Measurements from ENCODE around the gene ALAD. TPM values are rescaled to one million over a fixed set of nuclear protein-coding genes. Genes with fewer than 3 reads are reported as not detected.
"Not testable (repeated sequence)": the region's sequence is repeated elsewhere in the genome, so short reads cannot be mapped to it uniquely, and the experiment has no call there.

ALAD gene
- total RNA-seq, 1 donor from 2014 or later, result 19.4 TPM

DNA sequence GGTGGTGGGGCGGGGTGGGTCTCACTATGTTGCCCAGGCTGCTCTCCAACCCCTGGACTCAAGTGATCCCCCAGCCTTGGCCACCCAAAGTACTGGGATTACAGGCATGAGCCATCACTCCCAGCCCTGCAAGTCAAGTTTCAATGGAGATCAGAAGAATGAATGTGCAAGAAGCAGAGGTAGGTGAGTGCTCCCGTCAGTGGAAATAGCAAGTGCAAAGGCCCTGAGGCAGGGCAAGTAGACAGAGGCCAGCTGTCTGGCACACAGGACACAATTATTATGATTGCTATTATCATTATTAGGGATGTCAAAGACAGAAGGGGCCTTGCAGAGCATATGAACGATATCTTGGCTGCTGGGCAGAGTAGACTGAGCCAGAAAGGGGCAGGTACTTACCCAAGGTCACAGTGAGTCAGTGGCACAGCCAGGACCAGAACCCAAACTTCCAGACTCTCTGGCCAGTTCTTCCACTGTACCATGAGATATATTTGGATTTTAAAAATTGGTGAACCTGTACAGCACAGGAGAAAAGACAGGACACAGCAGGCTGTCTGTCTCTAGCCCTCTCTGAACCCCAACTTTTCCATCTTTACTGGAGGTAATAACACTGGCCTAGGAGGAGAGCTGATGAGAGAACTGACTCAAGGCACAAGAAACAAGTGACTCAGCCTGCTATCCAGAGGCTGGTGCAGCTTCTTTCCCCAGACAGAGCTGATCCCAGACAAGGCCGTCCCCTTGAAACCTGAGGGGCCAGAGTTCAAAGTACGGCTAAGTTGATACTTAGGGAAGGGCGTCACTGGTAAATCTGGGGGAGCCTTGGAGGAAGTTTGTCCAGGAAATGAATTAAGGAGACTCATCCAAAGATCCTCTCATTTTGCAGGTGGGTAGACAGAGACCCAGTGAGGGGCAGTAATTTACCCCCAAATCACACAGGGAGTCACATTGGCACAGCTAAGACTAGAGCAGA, 25.7 kb downstream of the ALAD start:
- no peak for DNase-seq (ENCODE audit: low read depth, low spot score)

DNA sequence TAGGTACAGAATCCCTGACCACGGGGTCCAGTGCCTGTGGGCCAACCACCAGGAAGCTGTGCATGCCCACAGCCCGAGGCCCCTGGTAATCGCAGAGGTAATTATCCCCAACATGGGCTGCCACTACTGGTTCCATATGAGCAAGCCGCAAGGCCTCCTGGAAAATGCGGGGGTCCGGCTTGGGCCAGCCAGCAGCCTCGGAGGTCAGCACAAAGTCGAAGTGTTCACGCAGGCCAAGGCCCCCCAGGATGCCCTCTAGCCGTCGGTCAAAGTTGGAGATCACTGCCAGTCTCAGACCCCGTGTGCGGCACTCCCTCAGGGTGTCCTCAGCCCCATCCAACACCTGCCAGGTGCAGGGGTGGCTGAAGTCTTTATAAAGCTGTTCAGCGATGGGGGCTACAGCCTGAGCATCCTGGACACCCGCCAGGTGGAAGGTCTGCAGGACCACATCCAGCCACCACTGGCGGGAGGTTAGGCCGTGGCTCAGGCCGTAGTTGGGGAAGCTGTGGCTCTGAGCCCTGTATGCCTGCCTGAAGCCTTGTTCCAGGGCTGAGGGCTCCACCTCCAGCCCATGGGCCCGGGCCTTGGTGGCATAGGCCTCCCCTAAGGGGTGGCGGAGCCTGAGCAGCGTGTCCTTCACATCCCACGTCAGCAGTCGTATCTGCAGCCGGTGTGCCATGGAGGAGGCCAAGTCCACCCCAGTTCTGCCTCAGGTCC, 27.2 kb downstream of the ALAD start:
- no peak for DNase-seq (ENCODE audit: low read depth, low spot score)

DNA sequence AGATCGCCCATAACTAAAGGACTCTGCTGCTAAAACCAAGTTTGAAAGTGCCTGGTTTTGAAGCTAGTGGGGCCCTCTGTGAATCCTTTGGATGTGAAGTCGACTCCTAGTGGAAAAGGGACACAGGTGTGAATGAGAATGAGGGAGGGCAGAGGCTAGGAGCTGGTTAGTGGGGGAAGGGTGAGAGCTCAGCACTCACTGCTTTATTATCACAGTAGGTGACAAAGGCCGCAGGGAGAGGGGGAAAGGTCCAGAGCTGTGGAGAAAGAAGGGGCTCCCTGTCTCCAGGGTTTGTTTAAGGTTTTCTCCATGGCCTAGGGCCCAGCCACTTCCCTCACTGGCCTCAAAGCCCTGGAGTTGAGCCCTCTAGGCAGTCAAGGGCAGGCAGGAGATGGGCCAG, 27.8 kb downstream of the ALAD start:
- no peak for DNase-seq (ENCODE audit: low read depth, low spot score)

DNA sequence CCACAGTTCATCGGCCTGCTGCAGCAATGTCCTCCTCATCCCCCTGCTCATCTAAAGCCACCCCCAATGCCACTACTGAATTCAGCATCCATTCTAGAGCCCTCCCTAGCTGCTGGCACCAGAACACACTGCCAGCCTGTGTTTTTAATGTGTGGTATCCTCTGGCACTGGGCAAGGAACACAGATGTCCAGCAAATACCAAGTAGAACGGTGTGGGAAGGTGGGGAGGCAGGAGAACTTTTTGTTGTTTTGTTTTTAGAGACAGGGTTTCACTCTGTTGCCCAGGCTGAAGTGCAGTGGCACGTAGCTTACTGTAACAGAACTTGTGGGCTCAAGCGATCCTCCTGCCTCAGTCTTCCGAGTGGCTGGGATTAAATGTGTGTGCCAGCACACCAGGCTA, 29.0 kb downstream of the ALAD start:
- DNase-seq (ENCODE audit: low read depth, low spot score), result no peak

DNA sequence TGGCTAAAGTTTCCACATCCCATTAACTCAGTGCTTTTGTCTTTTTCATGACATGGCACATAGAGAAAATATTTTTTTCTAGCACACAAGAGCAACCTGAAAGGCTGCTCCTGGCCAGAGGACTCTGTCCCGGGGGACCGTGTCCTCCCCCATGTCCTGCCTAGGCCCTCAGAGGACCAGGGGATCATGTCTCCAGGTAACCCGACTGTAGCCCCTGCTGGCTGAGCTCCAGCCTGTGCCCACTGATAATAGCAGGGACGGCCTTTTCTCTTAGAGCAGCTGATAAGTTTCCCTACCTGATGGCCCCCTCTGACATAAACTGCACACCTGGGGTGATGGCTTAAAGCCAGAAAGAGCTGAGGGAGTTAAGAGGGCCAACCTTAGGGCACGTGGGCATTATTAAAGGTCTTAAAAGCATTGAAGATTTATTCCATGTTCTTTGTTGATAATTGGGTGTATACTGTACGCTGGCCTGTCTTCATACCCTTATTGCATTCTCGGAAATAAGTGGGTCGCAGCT, 30.2 kb downstream of the ALAD start:
- DNase-seq (ENCODE audit: low read depth, low spot score), result no peak

DNA sequence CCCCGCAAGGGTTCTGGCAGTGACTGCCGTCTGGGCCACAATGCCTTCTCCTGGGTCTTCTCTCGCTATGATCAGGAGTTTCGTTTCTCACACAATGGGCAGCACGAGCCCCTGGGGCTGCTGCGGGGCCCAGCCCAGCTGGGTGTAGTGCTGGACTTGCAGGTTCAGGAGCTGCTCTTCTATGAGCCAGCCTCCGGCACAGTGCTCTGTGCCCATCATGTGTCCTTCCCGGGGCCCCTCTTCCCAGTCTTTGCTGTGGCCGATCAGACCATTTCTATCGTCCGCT, 31.3 kb downstream of the ALAD start:
- DNase-seq (ENCODE audit: low read depth, low spot score), result no peak

DNA sequence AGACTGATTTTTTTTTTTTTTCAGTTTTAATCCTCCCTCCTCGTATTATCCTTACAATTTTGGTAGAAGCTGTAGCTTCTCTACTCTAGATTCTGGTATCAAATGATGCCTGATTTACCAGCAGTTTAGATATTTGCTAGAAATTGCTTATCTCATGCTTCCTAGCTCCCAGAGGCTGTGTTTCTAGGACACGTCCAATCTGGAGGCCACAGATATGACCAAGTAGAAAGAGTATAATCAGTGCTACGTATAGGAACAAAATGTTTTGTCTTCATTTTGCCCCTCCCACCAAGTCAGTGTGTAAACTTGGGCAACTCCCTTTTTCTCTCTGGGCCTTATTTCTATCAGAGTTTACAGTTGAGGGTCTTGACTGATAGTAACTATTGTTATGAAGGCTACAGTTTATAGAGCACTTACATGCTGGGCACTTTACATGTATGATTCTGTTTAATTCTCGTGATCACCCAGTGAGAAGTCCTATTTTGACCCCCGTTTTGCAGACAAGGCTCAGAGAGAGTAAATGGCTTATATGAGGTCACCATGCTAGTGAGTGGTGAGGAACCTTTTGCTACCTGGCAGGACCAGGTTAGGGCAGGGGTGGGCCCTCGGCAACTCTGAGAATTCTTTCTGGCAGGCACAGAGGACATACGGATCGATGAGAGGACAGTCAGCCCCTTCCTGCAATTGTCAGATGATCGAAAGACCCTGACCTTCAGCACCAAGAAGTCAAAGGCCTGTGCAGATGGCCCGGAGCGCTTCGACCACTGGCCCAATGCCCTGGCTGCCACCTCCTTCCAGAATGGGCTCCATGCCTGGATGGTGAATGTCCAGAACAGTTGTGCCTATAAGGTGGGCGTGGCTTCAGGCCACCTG, 31.9 kb downstream of the ALAD start:
- DNase-seq (ENCODE audit: low read depth, low spot score), result no peak

DNA sequence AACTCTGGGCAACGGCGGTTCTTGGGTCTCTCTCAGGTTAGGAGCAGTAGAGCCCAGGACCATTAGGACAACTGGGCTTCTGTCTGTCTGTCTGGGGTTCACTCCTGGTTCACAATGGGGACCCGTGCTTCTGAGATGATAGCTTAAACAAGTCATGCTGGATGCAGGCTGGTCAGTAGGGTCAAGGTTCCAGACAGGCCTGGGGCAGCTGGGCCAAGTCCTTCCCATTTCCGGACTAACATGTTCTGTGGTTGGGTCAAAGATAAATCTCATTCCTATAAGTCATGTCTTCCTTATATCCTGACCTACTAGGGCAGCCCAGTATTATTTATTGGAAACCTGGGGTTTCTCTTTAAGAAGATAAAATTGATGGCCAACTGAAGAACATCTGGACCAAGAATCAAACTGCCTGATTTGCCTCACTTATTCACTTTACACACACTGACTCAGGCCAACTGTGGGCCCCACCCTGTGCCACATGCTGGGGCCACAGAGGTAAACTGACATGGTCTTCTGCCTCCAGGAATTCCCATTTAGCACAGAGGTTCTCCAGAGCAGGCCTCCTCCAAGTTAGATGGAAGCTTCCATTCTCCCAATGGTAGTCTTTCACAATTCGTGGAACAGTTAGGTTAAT, 32.6 kb downstream of the ALAD start:
- DNase-seq (ENCODE audit: low read depth, low spot score), result no peak

DNA sequence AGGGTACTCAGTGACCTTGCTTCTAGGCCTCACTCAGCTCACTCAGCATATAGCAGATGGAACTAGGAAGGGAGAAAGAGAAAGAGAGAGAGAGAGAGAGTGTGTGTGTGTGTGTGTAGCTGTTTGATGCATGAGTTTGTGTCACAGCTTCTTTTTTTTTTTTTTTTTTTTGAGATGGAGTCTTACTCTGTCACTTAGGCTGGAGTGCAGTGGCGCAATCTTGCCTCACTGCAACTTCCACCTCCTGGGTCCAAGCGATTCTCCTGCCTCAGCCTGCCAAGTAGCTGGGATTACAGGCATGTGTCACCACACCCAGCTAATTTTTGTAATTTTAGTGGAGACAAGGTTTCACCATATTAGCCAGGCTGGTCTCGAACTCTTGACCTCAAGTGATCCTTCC, 35.4 kb downstream of the ALAD start:
- DNase-seq (ENCODE audit: low read depth, low spot score), result not testable (repeated sequence)

DNA sequence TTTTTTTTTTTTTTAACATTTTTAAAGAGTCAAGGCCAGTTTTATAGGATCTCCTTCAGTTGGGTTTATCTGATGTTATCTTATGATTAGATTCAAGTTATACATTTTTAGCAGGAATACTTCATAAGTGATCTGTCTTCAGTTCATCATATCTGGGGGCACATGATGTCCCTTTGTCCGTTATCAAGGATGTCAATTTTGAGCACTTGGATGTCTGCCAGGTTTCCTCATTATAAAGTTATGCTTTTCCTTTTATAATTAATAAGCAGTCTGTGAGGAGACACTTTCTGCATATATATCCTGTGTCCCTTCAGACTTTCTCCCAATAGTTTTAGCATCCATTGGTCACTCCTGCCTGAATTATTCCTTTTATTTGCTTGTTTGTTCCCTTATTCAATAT, 36.1 kb downstream of the ALAD start:
- DNase-seq (ENCODE audit: low read depth, low spot score), result no peak

DNA sequence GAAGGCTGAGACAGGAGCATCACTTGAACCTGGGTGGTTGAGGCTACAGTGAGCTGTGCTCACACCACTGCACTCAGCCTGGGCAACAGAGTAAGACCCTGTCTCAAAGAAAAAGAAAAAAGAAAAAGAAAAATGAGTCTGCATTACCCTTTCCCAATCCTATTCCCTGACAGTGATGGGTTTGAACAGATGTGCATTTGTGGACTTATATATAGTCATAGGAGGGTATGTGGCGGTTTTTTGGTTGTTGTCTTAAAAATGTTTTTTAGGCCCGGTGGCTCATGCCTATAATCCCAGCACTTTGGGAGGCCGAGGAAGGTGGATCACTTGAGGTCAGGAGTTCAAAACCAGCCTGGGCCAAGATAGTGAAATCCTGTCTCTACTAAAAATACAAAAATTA, 37.7 kb downstream of the ALAD start:
- DNase-seq (ENCODE audit: low read depth, low spot score), result no peak

DNA sequence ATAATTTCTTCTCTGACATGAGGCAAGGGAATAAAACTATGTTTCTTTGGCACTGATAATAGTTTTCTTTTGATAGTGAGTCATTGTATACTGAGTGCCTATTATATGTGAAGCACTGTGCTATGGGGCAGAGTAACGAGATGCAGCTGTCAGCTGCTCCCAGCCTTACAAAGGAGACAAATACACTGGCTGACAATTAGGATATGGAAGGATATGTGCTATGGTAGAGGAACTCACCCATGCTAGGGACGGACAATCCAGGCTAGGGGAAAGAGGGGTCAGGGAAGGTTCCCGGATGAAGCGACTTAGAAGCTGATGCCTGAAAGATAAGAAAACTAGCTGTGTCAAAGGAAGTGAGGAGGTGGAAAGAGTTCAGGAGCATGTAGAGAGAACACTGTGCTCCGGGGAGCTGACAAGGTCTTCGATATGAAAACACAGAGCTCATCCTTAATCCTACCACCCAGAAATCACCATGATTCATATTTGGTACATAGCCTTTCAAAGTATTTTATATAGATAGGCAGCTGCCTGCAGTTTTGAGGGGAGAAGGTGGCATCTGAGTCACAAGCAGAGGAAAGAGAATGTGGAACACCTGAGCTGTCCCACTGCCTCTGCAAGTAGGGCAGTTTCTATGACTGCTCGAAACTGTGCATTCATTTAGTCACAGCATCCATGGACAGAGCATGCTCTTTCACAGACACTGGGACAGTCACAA, 39.6 kb downstream of the ALAD start:
- DNase-seq (ENCODE audit: low read depth, low spot score), result no peak

DNA sequence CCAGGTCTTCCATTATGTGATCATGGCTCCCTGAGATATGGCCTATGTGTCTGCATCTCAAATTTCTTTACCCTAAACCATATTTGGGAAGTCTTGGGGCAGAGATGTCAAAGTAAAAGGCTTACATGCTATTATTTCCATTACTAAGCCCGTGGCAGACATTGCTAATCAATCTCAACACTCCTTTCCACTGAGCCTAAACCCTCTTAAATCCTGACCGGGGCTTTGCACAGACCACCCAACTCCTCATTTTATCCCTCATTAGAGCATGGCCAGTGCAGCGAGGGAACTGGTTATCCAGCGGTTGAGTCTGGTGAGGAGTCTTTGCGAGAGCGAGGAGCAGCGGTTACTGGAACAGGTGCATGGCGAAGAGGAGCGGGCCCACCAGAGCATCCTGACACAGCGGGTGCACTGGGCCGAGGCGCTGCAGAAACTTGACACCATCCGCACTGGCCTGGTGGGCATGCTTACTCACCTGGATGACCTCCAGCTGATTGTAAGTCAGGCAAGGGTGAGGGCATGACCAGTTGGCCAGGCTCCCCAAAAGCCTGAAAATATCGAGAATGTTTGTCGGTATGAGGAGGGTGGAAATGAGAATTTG, 40.7 kb downstream of the ALAD start:
- no peak for DNase-seq (ENCODE audit: low read depth, low spot score)

DNA sequence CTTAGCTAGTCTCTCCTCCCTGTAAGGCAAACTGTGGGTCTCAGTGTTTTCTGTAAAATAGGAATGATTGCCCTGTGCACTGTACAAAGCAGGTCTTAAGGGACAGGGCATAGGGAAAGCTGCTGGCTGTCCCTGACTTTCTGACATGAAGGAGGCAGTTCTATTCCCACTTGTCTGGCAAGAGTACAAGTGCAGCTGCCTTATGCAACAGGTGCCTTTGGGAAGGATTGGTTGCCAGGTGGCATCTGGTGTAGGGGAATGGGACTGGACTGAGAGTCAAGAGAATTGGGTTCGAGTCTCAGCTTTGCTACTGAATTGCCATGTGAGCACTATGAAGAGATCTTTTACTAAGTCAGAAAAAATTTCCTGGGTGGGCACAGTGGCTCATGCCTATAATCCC, 41.7 kb downstream of the ALAD start:
- no peak for DNase-seq (ENCODE audit: low read depth, low spot score)

DNA sequence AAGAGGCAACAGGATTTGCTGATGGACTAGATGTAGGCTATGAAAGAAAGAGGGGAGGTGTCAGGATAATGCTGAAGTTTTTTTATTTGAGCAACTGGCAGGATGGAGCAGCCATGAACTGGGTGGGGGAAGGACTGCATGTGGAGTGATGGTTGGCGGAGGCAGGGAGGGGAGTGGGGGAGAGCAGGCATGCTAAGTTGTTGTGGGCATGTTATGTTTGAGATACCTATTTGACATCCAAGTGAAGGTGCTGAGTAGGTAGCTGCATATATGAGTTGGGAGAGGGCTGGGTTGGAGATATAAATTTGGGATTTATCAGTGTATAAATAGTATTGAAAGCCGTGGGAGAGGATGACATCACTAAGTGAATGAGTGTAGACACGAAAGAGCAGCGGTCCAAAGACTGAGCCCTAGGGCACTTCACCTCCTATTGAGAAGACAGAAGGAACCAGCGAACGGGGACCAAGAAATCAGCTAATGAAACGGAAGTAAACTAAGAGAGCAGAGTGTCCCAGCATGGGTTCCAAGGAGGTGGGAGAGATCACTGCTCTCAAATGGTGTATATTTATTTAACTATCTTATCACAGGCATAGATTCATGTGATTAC, 44.3 kb downstream of the ALAD start:
- no peak for DNase-seq (ENCODE audit: low read depth, low spot score)

DNA sequence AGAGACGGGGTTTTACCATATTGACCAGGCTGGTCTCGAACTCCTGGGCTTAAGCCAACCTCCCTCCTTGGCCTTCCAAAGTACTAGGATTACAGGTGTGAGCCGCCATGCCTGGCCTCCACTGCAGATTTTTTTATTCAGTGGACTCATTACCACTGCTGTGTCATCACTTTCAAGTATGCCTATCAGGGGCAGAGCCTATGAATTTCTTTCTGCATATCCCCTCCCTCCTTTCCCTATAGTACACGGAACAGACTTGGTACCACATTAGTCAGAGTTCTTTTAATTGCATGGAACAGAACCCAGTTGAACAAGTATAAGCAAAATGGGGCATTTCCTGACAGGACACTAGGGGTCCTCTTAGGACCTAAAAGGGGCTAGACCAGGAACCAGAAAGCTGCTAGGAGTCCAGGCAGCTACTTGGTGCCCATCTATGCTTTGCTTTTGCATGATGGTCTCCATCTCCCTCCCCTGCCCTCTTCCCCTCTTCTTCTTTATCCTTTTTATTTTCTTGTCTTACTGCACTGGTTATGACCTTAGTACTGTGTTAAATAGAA, 46.0 kb downstream of the ALAD start:
- DNase-seq (ENCODE audit: low read depth, low spot score), result no peak

DNA sequence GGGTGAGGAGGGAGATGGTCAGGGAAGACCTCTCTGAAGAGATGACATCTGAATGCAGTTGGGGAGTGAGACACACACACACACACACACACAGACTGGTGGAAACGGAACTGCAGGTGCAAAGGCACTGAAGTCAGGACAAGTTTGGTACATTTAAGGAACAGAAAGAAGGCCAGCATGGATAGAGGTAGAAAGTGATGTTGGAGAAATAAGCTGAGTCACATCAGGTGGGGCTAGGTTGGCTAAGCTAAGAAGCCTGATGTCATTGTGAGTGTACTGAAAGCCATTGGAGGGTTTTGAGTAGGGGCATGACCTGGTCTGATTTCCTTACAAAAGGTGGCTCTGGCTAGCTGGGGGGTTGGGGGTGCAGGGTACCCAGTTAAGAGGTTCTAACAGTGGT, 48.7 kb downstream of the ALAD start:
- no peak for DNase-seq (ENCODE audit: low read depth, low spot score)

DNA sequence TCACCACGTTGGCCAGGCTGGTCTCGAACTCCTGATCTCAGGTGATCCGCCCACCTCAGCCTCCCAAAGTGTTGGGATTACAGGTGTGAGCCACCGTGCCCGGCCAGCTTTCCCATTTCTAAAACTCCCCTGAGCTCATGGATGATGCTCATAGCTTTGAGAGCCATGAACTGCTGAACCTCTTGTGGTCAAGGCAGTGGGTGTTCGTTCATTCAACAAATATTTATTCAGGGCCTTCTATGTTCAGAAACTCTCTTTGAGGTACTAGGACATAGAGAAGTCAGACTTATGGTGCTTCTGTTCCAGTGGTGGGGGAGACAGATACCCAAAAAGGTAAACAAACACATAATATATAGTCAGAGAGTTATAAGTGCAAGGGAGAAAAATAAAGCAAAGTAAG, 49.1 kb downstream of the ALAD start:
- DNase-seq (ENCODE audit: low read depth, low spot score), result no peak

DNA sequence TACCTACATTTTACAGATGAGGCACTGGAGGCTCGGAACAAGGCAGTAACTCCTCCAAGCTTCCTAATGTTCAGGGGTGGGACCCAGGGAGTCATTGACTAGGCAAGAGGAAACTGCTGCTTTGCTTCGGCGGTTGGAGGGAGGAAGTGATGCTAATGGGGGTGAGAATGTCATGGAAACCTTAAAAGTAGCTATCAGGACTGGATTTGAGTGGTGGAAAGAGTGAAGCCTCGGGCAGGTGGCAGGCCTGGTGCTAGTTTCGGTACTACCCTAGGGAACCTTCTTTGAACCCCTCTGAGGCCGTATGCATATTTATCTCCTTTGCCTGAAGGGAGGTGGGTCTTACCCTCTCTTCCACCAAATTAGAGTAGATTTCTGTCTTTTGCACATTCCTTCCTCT, 50.1 kb downstream of the ALAD start:
- no peak for DNase-seq (ENCODE audit: low read depth, low spot score)

Data from pulmonary artery endothelial cell (primary cell).